Measurements from ENCODE around the gene KEL.

Gene KEL

GRCh38 chr7:142897691-142898090, 64.5 kb downstream of the KEL start:
- no peak for DNase-seq (ENCODE audit: low read depth in 2 of 2)

GRCh38 chr7:142896741-142897379, 65.3 kb downstream of the KEL start:
- no peak for DNase-seq (ENCODE audit: low read depth in 2 of 2)

GRCh38 chr7:142896151-142896550, 66.0 kb downstream of the KEL start:
- DNase-seq (ENCODE audit: low read depth in 2 of 2), result no peak

GRCh38 chr7:142894985-142895593, 67.1 kb downstream of the KEL start:
- no peak for DNase-seq (ENCODE audit: low read depth in 2 of 2)

GRCh38 chr7:142894112-142894984, 67.8 kb downstream of the KEL start:
- no peak for DNase-seq (ENCODE audit: low read depth in 2 of 2)

- DNase-seq (ENCODE audit: low read depth in 2 of 2), result no peak
Measured at GRCh38 chr7:142892951-142893350, 69.2 kb downstream of the KEL start.

- DNase-seq (ENCODE audit: low read depth in 2 of 2), result no peak
Measured at GRCh38 chr7:142891490-142892082, 70.6 kb downstream of the KEL start.

Data from stimulated activated CD4-positive, alpha-beta T cell treated with anti-CD3 and anti-CD28 coated beads, Interleukin-15, amount 100 ng/mL, for 48 hours (primary cell).